ENCODE data around the gene AHR.

AHR gene

DNA sequence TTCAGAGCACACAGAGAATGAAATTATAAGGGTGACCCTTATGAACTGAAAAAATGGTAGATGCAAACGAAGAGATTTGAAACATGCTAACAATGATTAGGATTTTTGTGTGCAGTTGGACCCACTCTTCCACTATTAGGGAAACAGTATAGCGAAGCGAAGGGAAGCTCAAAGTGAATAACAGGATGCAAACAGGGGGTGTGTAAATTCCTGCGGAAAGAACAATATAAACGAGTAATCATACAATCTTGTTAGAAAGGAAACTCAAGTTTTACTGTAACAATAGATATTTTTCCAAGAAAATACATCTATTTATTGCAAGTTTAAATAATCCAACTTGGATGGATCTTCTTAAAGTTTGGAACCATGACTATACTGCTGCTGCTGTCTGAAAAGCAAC, 14.7 kb downstream of the AHR start:
- Histone ChIP-seq H3K79me2 (ENCODE audit: control insufficient read depth, low read length) (peaks cover 18% of the 10 kb centered on the region), H3K4me3 (ENCODE audit: low read length) (no peak overlapping the region), H4K20me1 (ENCODE audit: control insufficient read depth, insufficient read depth, low read depth, low read length) (0 out of 2 replicates have a peak, but pooled peaks cover 4% of the 10 kb centered on the region), H3K4me1 (ENCODE audit: control insufficient read depth, low read length) (peaks cover 4% of the 10 kb centered on the region), H3K4me2 (ENCODE audit: low read length) (no peak overlapping the region), H3K9me2 (replicated peaks; ENCODE audit: control insufficient read depth, low read length) (no peaks in the 10 kb centered on the region), H3K9me3 (ENCODE audit: control insufficient read depth, insufficient read depth, low read length) (no peaks in the 10 kb centered on the region), H3K27me3 (ENCODE audit: control insufficient read depth, low read length) (no peaks in the 10 kb centered on the region), H3K27ac (ENCODE audit: low read depth, low read length) (no peak overlapping the region), H3K36me3 (ENCODE audit: control insufficient read depth, low read length) (peaks cover 20% of the 10 kb centered on the region), H3F3A (ENCODE audit: control insufficient read depth, insufficient read depth) (no peaks in the 10 kb centered on the region)
- TF ChIP-seq EZH2phosphoT487 (IDR thresholded peaks at IDR 0.05; ENCODE audit: borderline replicate concordance, low read length), result no peak
- TF ChIP-seq, protein P1, sequence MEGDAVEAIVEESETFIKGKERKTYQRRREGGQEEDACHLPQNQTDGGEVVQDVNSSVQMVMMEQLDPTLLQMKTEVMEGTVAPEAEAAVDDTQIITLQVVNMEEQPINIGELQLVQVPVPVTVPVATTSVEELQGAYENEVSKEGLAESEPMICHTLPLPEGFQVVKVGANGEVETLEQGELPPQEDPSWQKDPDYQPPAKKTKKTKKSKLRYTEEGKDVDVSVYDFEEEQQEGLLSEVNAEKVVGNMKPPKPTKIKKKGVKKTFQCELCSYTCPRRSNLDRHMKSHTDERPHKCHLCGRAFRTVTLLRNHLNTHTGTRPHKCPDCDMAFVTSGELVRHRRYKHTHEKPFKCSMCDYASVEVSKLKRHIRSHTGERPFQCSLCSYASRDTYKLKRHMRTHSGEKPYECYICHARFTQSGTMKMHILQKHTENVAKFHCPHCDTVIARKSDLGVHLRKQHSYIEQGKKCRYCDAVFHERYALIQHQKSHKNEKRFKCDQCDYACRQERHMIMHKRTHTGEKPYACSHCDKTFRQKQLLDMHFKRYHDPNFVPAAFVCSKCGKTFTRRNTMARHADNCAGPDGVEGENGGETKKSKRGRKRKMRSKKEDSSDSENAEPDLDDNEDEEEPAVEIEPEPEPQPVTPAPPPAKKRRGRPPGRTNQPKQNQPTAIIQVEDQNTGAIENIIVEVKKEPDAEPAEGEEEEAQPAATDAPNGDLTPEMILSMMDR (IDR thresholded peaks at IDR 0.05; ENCODE audit: low read depth, low read length, poor library complexity, severe bottlenecking), result no peak

DNA sequence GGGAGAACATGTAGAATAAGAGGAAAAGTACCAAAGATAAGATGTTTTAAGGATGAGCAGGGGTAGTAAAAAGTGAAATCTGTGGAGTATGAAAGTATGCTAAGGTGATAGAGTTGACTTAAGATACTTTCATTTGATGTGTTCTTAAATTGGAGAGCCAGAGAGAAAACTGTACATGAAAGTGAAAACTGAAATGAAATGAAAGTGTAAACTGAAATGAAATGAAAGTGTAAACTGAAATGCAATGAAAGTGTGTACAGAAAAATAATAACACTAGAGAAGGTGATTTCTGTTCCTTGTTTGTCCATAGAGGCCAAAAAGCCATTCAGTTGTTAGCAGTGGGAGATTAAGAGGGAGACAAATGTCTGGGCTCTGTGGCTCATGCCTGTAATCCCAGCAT, 17.5 kb downstream of the AHR start:
- Histone ChIP-seq H3K79me2 (ENCODE audit: control insufficient read depth, low read length) (no peaks in the 10 kb centered on the region), H4K20me1 (ENCODE audit: control insufficient read depth, insufficient read depth, low read depth, low read length) (no peaks in the 10 kb centered on the region)
- TF ChIP-seq EZH2phosphoT487 (IDR thresholded peaks at IDR 0.05; ENCODE audit: borderline replicate concordance, low read length), result no peak
- TF ChIP-seq, protein P1 (IDR thresholded peaks at IDR 0.05; ENCODE audit: low read depth, low read length, poor library complexity, severe bottlenecking), result no peak

DNA sequence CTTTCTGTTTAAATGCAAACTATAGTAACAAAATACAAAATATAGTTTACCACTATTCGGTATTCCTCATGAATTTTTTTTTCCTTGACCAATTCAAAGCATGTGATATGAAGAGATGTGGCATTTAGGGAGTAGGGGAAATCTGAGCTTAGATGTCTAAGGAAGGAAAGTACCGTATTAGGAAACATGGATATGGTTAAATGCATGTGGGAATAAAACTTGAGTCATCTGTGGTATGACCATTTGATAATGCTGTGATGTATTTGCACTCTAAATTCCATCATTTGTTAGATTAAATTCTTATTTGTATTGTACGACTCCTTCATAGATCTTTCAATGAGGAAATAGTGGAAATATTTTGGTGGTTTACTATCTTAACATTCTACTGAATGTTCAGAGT, 19.7 kb downstream of the AHR start:
- TF ChIP-seq EZH2phosphoT487 (IDR thresholded peaks at IDR 0.05; ENCODE audit: borderline replicate concordance, low read length), result no peak
- TF ChIP-seq, protein P1 (IDR thresholded peaks at IDR 0.05; ENCODE audit: low read depth, low read length, poor library complexity, severe bottlenecking), result no peak
- no peaks in the 10 kb centered on the region for H3K9me3 ChIP-seq (ENCODE audit: control insufficient read depth, insufficient read depth, low read length)
- no peaks in the 10 kb centered on the region for H3K27me3 ChIP-seq (ENCODE audit: control insufficient read depth, low read length)
- no peak overlapping the region for H3K4me3 ChIP-seq (ENCODE audit: low read length)
- no peak overlapping the region for H3K4me2 ChIP-seq (ENCODE audit: low read length)
- no peaks in the 10 kb centered on the region for H3F3A ChIP-seq (ENCODE audit: control insufficient read depth, insufficient read depth)
- H3K27ac ChIP-seq (ENCODE audit: low read depth, low read length), result no peak overlapping the region
- H3K4me1 ChIP-seq (ENCODE audit: control insufficient read depth, low read length), result no peaks in the 10 kb centered on the region; the same call in 1 of the 2 replicates
- H4K20me1 ChIP-seq (ENCODE audit: control insufficient read depth, insufficient read depth, low read depth, low read length), result no peaks in the 10 kb centered on the region
- H3K9me2 ChIP-seq (replicated peaks; ENCODE audit: control insufficient read depth, low read length), result no peaks in the 10 kb centered on the region
- no peaks in the 10 kb centered on the region for H3K79me2 ChIP-seq (ENCODE audit: control insufficient read depth, low read length)
- peaks cover 9% of the 10 kb centered on the region for H3K36me3 ChIP-seq (ENCODE audit: control insufficient read depth, low read length)

More for the DNA sequence above, 17.5 kb downstream of the AHR start:
- Histone ChIP-seq H3K9me2 (replicated peaks; ENCODE audit: control insufficient read depth, low read length) (no peaks in the 10 kb centered on the region), H3K36me3 (ENCODE audit: control insufficient read depth, low read length) (peaks cover 20% of the 10 kb centered on the region), H3K27ac (ENCODE audit: low read depth, low read length) (no peak overlapping the region), H3K27me3 (ENCODE audit: control insufficient read depth, low read length) (no peaks in the 10 kb centered on the region), H3K4me1 (ENCODE audit: control insufficient read depth, low read length) (no peaks in the 10 kb centered on the region; the same call in 1 of the 2 replicates), H3K4me2 (ENCODE audit: low read length) (no peak overlapping the region), H3K9me3 (ENCODE audit: control insufficient read depth, insufficient read depth, low read length) (no peaks in the 10 kb centered on the region), H3F3A (ENCODE audit: control insufficient read depth, insufficient read depth) (no peaks in the 10 kb centered on the region), H3K4me3 (ENCODE audit: low read length) (no peak overlapping the region)
